GM10248 (cell line): Measurements from ENCODE around the gene HCN1.
"Not testable (repeated sequence)": the region's sequence is repeated elsewhere in the genome, so short reads cannot be mapped to it uniquely, and the experiment has no call there.

ENCODE experiments used
- CTCF ChIA-PET: fragments of 300-600 bp; sonication (Branson Sonifier 250); formaldehyde crosslinking; extraction: SDS; loops from one replicate; lab custom pipeline; 2021; ENCODE audit warnings: antibody characterized with exemption; lab: Yijun Ruan, JAX
- POLR2A ChIA-PET: fragments of 350-650 bp; sonication (Branson Sonifier 250); formaldehyde crosslinking; extraction: SDS; loops from one replicate; lab custom pipeline; 2020; ENCODE audit warnings: antibody characterized with exemption; lab: Yijun Ruan, JAX
- DNase-seq: peaks from one replicate; pipeline ENCODE4 v3.0.0; 2012; ENCODE audit errors: extremely low spot score
- TF ChIP-seq, protein P1 (sequence below): IDR thresholded peaks from 2 replicates; pipeline ENCODE4 v1.5.1; 2012; ENCODE audit warnings: mild to moderate bottlenecking, low read depth; ENCODE audit errors: extremely low read depth, missing control alignments, control extremely low read depth

The HCN1 gene

GRCh38 chr5:45604092-45604491 is 92.1 kb downstream of the HCN1 start:
- no peak for DNase-seq
- TF ChIP-seq, protein P1, sequence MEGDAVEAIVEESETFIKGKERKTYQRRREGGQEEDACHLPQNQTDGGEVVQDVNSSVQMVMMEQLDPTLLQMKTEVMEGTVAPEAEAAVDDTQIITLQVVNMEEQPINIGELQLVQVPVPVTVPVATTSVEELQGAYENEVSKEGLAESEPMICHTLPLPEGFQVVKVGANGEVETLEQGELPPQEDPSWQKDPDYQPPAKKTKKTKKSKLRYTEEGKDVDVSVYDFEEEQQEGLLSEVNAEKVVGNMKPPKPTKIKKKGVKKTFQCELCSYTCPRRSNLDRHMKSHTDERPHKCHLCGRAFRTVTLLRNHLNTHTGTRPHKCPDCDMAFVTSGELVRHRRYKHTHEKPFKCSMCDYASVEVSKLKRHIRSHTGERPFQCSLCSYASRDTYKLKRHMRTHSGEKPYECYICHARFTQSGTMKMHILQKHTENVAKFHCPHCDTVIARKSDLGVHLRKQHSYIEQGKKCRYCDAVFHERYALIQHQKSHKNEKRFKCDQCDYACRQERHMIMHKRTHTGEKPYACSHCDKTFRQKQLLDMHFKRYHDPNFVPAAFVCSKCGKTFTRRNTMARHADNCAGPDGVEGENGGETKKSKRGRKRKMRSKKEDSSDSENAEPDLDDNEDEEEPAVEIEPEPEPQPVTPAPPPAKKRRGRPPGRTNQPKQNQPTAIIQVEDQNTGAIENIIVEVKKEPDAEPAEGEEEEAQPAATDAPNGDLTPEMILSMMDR = no peak
- POLR2A ChIA-PET = no interaction called here
- CTCF ChIA-PET = interaction anchor here (0.8 to 1.0 kb wide), 2 partner anchors 9 to 13 kb away, joined by 3 read pairs; no protein-coding TSS in a partner anchor

DNA sequence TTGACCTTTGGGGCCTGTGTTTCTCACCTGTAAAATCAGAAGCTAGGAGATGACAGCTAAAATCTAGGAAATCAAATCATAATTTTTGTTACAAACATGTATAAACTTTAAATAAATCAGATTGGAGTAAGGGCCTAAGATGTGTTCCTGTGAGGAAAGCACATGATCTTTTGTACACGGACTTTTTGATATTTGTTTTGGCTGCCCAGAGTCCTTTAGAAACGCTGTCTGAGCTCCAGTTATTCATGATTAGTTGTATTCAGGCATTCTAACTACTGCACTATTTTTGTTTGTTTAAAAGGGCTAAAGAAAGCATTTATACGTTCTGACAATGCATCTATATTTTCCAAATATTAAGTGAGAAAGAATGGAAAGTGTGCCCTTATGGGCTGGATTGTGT is 94.8 kb downstream of the HCN1 start:
- DNase-seq = no peak
- TF ChIP-seq, protein P1 = no peak
- ChIA-PET POLR2A (no interaction called here), CTCF (interaction anchor here (1.2 to 1.5 kb wide), 3 partner anchors 11 to 21 kb away, joined by 3 read pairs; no protein-coding TSS in a partner anchor)

DNA sequence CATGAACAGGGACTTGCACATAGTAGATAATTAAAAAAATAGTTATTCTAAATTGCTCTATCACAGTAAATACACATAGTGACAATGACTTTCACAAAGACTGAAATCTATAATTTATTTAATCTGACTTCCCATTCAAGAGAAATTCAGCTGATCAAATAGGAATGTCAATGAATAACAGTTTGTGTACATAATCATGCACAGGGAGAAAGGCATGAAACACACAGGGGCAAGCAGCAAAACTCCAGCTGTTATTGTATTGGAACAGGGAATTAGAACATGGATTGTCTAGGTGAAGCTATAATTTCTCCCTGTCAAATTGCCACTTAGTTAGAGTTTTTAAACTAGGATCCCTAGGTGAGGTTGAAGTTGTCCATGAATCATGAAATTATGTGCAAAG is 99.9 kb downstream of the HCN1 start:
- no peak for DNase-seq
- CTCF ChIA-PET = interaction anchor here (1.2 to 1.6 kb wide), 3 partner anchors 10 to 42 kb away, joined by 3 to 4 read pairs (median 3); no protein-coding TSS in a partner anchor
- TF ChIP-seq, protein P1 = no peak
- POLR2A ChIA-PET = no interaction called here

- POLR2A ChIA-PET, DNase-seq: not testable (repeated sequence)
These were observed 110.2 kb downstream of the HCN1 start for GRCh38 chr5:45586001-45586400.

DNA sequence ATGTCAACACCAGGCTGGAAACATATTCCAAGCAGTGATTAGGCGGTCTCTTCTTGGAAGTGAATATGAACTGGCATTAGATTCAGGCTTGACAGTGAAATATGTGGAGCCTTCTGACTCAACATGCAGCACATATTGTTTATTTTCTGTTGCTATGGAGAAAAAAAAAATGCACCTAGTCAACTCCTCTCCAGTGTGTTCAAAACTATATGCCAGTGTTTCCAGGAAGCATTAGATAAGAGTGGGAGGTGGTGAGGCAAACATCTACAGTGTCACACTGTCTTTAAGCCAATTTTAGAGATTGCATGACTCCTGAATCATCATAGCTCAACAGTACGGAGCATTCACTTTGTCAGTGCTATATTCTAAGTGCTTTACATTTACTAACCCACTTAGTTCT is 117.9 kb downstream of the HCN1 start:
- ChIA-PET CTCF (interaction anchor here (1.3 kb wide), 1 partner anchor 47 kb away, joined by 3 read pairs; no protein-coding TSS in a partner anchor), POLR2A (no interaction called here)
- TF ChIP-seq, protein P1 = no peak
- no peak for DNase-seq

More at GRCh38 chr5:45586001-45586400, 110.2 kb downstream of the HCN1 start:
- CTCF ChIA-PET = not testable (repeated sequence)

DNA sequence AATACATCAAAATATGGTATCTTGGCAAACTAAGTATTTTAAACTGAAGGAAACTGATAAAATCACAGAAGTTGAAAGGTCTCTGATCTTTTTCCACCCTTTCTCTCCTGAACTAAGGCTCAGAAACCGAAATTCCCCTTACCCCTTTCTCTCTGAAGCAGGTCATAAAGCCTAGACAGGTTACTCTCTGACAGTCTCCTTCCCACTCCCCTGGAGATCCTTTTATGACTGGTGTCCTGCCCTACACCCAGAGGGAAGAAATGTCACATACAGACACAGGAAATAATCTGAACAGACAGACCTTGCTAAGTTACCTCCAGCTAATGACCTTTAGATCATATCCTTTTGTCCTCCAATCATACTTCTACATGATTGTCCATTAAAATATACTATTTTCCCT is 127.4 kb downstream of the HCN1 start:
- TF ChIP-seq, protein P1 = no peak
- POLR2A ChIA-PET = no interaction called here
- DNase-seq = no peak
- CTCF ChIA-PET = no interaction called here

DNA sequence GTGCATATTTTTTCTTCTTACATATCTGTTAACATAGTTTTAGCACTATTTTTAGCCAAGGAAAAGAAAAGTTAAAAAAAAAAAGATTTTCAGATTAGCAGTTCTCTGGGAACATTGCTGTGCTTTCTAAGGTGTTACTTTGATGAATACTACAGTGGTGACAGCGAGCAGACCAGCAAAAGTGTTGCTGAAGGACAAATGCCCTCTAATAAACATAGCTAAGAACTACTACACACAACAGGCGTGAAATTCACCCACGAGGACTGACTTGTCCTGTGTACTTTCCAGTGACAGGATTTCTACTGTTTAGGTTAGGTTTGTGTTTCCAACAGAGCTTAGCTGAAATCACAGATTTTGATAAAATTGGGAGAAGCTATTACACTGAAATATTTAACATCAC is 153.8 kb downstream of the HCN1 start:
- DNase-seq = no peak
- ChIA-PET POLR2A (no interaction called here), CTCF (interaction anchor here (1.0 to 1.1 kb wide), 2 partner anchors 16 to 21 kb away, joined by 3 read pairs; no protein-coding TSS in a partner anchor)
- TF ChIP-seq, protein P1 = no peak
